PC-9 (cell line): ENCODE measurements around the gene BPIFB2.

ENCODE experiments used
- EZH2 ChIP-seq: fragments of 200-600 bp; sonication (generic); IDR thresholded peaks from 2 replicates; pipeline ENCODE4 v1.8.0; 2017; ENCODE audit warnings: antibody characterized with exemption, low read depth
- TF ChIP-seq, protein P1 (sequence below): fragments of 200-600 bp; sonication (generic); conservative IDR thresholded peaks from 2 replicates; pipeline ENCODE4 v1.6.1; 2017; ENCODE audit warnings: mixed run types, antibody characterized with exemption, mild to moderate bottlenecking, moderate library complexity

- TF ChIP-seq, protein P1, sequence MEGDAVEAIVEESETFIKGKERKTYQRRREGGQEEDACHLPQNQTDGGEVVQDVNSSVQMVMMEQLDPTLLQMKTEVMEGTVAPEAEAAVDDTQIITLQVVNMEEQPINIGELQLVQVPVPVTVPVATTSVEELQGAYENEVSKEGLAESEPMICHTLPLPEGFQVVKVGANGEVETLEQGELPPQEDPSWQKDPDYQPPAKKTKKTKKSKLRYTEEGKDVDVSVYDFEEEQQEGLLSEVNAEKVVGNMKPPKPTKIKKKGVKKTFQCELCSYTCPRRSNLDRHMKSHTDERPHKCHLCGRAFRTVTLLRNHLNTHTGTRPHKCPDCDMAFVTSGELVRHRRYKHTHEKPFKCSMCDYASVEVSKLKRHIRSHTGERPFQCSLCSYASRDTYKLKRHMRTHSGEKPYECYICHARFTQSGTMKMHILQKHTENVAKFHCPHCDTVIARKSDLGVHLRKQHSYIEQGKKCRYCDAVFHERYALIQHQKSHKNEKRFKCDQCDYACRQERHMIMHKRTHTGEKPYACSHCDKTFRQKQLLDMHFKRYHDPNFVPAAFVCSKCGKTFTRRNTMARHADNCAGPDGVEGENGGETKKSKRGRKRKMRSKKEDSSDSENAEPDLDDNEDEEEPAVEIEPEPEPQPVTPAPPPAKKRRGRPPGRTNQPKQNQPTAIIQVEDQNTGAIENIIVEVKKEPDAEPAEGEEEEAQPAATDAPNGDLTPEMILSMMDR: no peak
- no peak for TF ChIP-seq EZH2
These were observed 47.3 kb downstream of the BPIFB2 start for GRCh38 chr20:33054791-33055190.
